ENCODE data around the gene SLC30A9.

Gene SLC30A9

DNA sequence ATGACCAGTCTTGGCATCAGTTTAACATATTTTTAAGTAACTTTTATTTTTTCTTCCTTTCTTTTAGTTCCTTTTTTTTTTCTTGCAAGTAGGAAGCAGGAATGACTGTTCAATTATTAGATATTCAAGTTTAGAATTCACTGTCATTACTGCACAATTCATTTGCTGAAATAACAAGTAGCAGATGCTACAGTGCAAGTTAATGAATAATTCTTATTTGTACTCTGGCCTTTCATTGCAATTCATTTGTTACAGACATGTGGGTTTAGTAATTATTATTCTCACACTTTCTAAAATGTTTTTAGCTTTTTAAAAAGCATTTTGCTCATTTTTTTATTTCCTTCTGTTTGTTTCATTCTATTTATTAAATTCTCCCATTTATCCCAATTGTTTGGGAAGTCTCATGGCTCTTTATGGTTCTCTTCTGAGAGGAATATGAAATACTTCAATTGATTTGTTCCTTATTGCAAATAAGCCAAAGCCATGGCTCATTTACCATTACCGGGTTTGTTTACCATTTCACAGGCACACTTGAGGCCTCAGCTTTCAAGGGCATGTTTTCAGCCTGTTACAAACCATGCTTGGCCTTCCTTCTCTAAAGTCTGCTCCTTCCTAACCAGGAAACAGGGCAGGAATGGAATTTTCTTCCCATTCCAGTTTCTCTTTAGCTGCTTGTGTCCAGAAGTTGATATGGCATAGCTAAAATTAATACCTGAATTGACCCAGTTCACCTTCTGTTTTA lies 13.4 kb upstream of the SLC30A9 start:
- no peaks in the 10 kb centered on the region for H3K9me3 ChIP-seq (replicated peaks; ENCODE audit: insufficient read depth, low read length)
- no peak overlapping the region for H3K4me2 ChIP-seq (ENCODE audit: low read depth, low read length)
- no peaks in the 10 kb centered on the region for H3K79me2 ChIP-seq (ENCODE audit: low read length)
- no peaks in the 10 kb centered on the region for H3F3A ChIP-seq (ENCODE audit: insufficient read depth, low read length)
- no peaks in the 10 kb centered on the region for H4K20me1 ChIP-seq (ENCODE audit: insufficient read depth, low read length)
- H2AFZ ChIP-seq (ENCODE audit: low read length), result no peak overlapping the region
- TF ChIP-seq, protein P1, sequence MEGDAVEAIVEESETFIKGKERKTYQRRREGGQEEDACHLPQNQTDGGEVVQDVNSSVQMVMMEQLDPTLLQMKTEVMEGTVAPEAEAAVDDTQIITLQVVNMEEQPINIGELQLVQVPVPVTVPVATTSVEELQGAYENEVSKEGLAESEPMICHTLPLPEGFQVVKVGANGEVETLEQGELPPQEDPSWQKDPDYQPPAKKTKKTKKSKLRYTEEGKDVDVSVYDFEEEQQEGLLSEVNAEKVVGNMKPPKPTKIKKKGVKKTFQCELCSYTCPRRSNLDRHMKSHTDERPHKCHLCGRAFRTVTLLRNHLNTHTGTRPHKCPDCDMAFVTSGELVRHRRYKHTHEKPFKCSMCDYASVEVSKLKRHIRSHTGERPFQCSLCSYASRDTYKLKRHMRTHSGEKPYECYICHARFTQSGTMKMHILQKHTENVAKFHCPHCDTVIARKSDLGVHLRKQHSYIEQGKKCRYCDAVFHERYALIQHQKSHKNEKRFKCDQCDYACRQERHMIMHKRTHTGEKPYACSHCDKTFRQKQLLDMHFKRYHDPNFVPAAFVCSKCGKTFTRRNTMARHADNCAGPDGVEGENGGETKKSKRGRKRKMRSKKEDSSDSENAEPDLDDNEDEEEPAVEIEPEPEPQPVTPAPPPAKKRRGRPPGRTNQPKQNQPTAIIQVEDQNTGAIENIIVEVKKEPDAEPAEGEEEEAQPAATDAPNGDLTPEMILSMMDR (IDR thresholded peaks at IDR 0.05; ENCODE audit: low read length), result no peak
- TF ChIP-seq EZH2 (optimal IDR thresholded peaks at IDR 0.05; ENCODE audit: low read depth, low read length) (no peak), EZH2phosphoT487 (IDR thresholded peaks at IDR 0.05; ENCODE audit: low read length) (no peak)
- no peak overlapping the region for H3K9ac ChIP-seq (ENCODE audit: low read length)
- H3K4me1 ChIP-seq (ENCODE audit: low read length), result no peaks in the 10 kb centered on the region
- no peak for DNase-seq
- no peak overlapping the region for H3K4me3 ChIP-seq (ENCODE audit: low read length)
- no peaks in the 10 kb centered on the region for H3K36me3 ChIP-seq (replicated peaks; ENCODE audit: insufficient read depth, low read length)
- H3K27me3 ChIP-seq (replicated peaks; ENCODE audit: insufficient read depth, low read length), result no peaks in the 10 kb centered on the region
- no peaks in the 10 kb centered on the region for H3K9me2 ChIP-seq (replicated peaks; ENCODE audit: insufficient read depth, low read length)
- H3K27ac ChIP-seq (ENCODE audit: low read length), result no peak overlapping the region

DNA sequence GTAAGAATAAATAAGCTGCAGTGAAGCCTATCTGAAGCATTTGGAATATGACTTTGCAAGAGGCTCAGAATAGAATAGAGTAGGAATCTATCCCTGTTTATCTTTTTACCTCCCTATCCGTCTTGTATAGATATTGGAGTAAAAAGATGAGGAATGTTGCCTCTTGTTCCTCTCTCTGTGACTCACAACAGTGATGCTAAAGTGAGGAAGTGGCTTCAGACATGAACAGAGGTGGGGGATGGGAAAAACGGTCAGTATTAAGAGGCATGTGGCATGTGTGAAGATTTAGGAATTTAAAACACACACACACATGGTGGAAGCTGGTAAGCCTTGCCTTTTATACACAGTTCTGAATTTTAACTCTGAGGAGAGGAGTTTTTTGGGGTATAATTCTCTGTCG lies 12.6 kb upstream of the SLC30A9 start:
- Histone ChIP-seq H3K79me2 (ENCODE audit: low read length) (no peaks in the 10 kb centered on the region), H3K9me2 (replicated peaks; ENCODE audit: insufficient read depth, low read length) (no peaks in the 10 kb centered on the region), H4K20me1 (ENCODE audit: insufficient read depth, low read length) (no peaks in the 10 kb centered on the region), H3K36me3 (replicated peaks; ENCODE audit: insufficient read depth, low read length) (no peaks in the 10 kb centered on the region), H3K27me3 (replicated peaks; ENCODE audit: insufficient read depth, low read length) (no peaks in the 10 kb centered on the region), H3K9me3 (replicated peaks; ENCODE audit: insufficient read depth, low read length) (no peaks in the 10 kb centered on the region), H3K27ac (ENCODE audit: low read length) (no peak overlapping the region), H3K9ac (ENCODE audit: low read length) (no peak overlapping the region), H3K4me3 (ENCODE audit: low read length) (no peak overlapping the region), H3K4me1 (ENCODE audit: low read length) (no peaks in the 10 kb centered on the region), H3K4me2 (ENCODE audit: low read depth, low read length) (no peak overlapping the region), H3F3A (ENCODE audit: insufficient read depth, low read length) (no peaks in the 10 kb centered on the region), H2AFZ (ENCODE audit: low read length) (no peak overlapping the region)
- DNase-seq, result no peak
- TF ChIP-seq EZH2phosphoT487 (IDR thresholded peaks at IDR 0.05; ENCODE audit: low read length) (no peak), EZH2 (optimal IDR thresholded peaks at IDR 0.05; ENCODE audit: low read depth, low read length) (no peak)
- TF ChIP-seq, protein P1 (IDR thresholded peaks at IDR 0.05; ENCODE audit: low read length), result no peak

DNA sequence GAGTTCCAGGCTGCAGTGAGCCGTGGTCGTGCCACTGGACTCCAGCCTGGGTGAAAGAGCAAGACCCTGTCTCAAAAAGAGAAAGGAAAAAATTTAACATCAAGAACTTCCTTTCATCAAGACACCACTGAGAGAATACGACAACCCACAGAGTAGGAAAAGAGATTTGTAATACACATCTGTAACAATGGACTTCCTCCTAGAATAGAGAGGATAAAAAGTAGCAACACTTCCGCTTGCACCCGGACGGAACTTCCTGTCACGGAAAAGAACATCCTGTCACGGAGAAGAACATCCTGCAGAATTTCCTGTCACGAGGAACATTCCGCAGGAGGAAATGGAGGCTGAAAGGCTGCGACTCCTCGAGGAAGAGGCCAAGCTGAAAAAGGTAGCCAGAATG lies 8.9 kb upstream of the SLC30A9 start, which contains the start of gene DCAF4L1:
Gene DCAF4L1 (plus strand): TSS at position 301 of the 400 bp plus-strand sequence. CDS start 37 bp downstream, at position 338.
- no peak within 1 kb of the TSS for H2AFZ ChIP-seq (ENCODE audit: low read length)
- no peaks in the 10 kb centered on the region for H3K79me2 ChIP-seq (ENCODE audit: low read length)
- TF ChIP-seq EZH2phosphoT487 (IDR thresholded peaks at IDR 0.05; ENCODE audit: low read length) (no peak), EZH2 (optimal IDR thresholded peaks at IDR 0.05; ENCODE audit: low read depth, low read length) (no peak)
- no peak within 1 kb of the TSS for H3K4me2 ChIP-seq (ENCODE audit: low read depth, low read length)
- no peaks in the 10 kb centered on the region for H3F3A ChIP-seq (ENCODE audit: insufficient read depth, low read length)
- H3K4me3 ChIP-seq (ENCODE audit: low read length), result no peak within 1 kb of the TSS
- no peak for DNase-seq
- no peak within 1 kb of the TSS for H3K9ac ChIP-seq (ENCODE audit: low read length)
- no peaks in the 10 kb centered on the region for H3K4me1 ChIP-seq (ENCODE audit: low read length)
- H4K20me1 ChIP-seq (ENCODE audit: insufficient read depth, low read length), result no peaks in the 10 kb centered on the region
- H3K36me3 ChIP-seq (replicated peaks; ENCODE audit: insufficient read depth, low read length), result no peaks in the 10 kb centered on the region
- no peaks in the 10 kb centered on the region for H3K9me3 ChIP-seq (replicated peaks; ENCODE audit: insufficient read depth, low read length)
- no peak within 1 kb of the TSS for H3K27ac ChIP-seq (ENCODE audit: low read length)
- no peaks in the 10 kb centered on the region for H3K27me3 ChIP-seq (replicated peaks; ENCODE audit: insufficient read depth, low read length)
- H3K9me2 ChIP-seq (replicated peaks; ENCODE audit: insufficient read depth, low read length), result no peaks in the 10 kb centered on the region

DNA sequence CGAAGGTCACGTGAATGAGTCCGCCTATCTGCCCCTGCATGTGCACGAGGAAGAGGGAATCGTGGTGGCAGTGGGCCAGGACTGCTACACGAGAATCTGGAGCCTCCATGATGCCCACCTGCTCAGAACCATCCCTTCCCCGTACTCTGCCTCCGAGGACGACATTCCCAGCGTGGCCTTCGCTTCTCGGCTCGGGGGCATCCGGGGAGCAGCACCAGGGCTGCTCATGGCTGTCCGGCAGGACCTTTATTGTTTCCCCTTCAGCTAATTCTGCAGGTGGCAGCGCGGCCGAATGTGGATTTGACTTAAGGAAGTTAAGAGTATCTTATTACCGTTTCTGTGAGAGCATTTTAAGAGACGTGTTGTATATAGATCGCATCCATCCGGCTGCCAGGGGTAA lies 7.6 kb upstream of the SLC30A9 start:
- Histone ChIP-seq H3K4me2 (ENCODE audit: low read depth, low read length) (no peak overlapping the region), H3K9me2 (replicated peaks; ENCODE audit: insufficient read depth, low read length) (no peaks in the 10 kb centered on the region), H3K27ac (ENCODE audit: low read length) (no peak overlapping the region), H3K4me1 (ENCODE audit: low read length) (no peaks in the 10 kb centered on the region), H3F3A (ENCODE audit: insufficient read depth, low read length) (no peaks in the 10 kb centered on the region), H2AFZ (ENCODE audit: low read length) (no peak overlapping the region), H3K36me3 (replicated peaks; ENCODE audit: insufficient read depth, low read length) (no peaks in the 10 kb centered on the region), H3K4me3 (ENCODE audit: low read length) (no peak overlapping the region), H3K27me3 (replicated peaks; ENCODE audit: insufficient read depth, low read length) (no peaks in the 10 kb centered on the region), H3K9me3 (replicated peaks; ENCODE audit: insufficient read depth, low read length) (no peaks in the 10 kb centered on the region), H3K79me2 (ENCODE audit: low read length) (no peaks in the 10 kb centered on the region), H4K20me1 (ENCODE audit: insufficient read depth, low read length) (no peaks in the 10 kb centered on the region), H3K9ac (ENCODE audit: low read length) (no peak overlapping the region)
- DNase-seq, result no peak
- TF ChIP-seq EZH2 (optimal IDR thresholded peaks at IDR 0.05; ENCODE audit: low read depth, low read length), result no peak
- TF ChIP-seq, protein P1 (IDR thresholded peaks at IDR 0.05; ENCODE audit: low read length), result no peak

All from MM.1S (cell line).